GM06990 (cell line): ENCODE measurements around the gene RPL35.

Experiments
- DNase-seq: peaks from one replicate; pipeline ENCODE4 v3.0.0-alpha.2; 2011; ENCODE audit not compliant: insufficient read length; ENCODE audit errors: extremely low read depth
- H3K27me3 ChIP-seq: replicated peaks from 2 replicates; pipeline ENCODE4 v1.6.0; 2011; ENCODE audit warnings: low read length; ENCODE audit not compliant: control insufficient read depth, insufficient read depth
- H3K36me3 ChIP-seq: 2 replicates; pipeline ENCODE4 v1.5.1; 2011; ENCODE audit warnings: low read length; ENCODE audit not compliant: control insufficient read depth, insufficient read depth
- H3K4me3 ChIP-seq: replicated peaks from 2 replicates; pipeline ENCODE4 v1.5.1; 2011; ENCODE audit warnings: low read depth, mild to moderate bottlenecking, control low read depth, low read length
- TF ChIP-seq, protein P1 (sequence below): IDR thresholded peaks from 2 replicates; pipeline ENCODE4 v1.5.1; 2011; ENCODE audit warnings: low read length, control low read depth, mild to moderate bottlenecking, inconsistent platforms; ENCODE audit not compliant: insufficient read depth, poor library complexity, severe bottlenecking

Gene RPL35

DNA sequence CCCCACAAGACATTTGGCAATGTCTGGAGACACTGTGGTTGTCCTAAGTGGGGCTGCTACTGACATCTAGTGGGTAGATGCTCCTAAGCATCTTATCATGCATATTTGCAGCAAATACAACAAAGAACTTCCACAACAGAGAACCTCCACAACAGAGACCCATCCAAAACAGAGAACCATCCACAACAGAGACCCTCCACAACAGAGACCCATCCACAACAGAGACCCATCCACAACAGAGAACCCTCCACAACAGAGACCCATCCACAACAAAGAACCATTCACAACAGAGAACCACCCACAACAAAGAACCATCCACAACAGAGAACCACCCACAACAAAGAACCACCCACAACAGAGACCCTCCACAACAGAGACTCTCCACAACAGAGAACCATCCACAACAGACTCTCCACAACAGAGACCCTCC lies 33.0 kb upstream of the RPL35 start:
- H3K36me3 ChIP-seq, result peaks cover 22% of the 10 kb centered on the region

DNA sequence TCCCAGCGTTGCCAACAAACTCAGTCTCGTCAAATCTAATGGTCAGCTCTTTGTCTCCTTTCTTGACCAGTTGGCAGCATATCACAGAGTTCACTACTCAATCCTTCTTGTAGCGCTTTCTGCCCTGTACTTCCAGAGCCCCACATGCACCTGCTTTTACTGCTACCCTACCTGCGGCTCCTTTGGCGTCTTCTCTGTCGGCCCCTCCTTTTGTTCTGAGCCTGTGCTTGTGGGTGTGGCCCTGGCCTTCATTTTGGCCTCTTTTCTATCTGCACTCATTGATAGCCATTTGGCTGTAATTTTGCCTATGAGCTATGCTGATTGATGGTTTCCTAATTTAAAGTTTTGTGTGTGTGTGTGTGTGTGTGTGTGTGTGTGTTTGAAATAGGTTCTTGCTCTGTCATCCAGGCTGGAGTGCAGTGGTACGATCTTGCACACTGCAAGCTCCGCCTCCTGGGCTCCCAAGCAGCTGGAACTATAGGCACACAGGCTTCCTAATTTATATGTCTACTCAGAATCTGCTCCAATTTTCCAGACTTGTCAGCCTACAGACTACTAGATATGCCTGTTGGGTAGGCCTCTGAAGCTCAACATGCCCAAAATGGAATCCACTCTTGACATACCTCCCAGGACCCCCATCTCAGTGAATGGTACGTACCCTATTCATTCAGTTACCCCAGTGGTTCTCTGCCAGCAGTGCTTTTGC lies 32.4 kb upstream of the RPL35 start:
- Histone ChIP-seq H3K27me3 (no peaks in the 10 kb centered on the region), H3K36me3 (peaks cover 18% of the 10 kb centered on the region), H3K4me3 (no peak overlapping the region)
- DNase-seq, result no peak
- TF ChIP-seq, protein P1, sequence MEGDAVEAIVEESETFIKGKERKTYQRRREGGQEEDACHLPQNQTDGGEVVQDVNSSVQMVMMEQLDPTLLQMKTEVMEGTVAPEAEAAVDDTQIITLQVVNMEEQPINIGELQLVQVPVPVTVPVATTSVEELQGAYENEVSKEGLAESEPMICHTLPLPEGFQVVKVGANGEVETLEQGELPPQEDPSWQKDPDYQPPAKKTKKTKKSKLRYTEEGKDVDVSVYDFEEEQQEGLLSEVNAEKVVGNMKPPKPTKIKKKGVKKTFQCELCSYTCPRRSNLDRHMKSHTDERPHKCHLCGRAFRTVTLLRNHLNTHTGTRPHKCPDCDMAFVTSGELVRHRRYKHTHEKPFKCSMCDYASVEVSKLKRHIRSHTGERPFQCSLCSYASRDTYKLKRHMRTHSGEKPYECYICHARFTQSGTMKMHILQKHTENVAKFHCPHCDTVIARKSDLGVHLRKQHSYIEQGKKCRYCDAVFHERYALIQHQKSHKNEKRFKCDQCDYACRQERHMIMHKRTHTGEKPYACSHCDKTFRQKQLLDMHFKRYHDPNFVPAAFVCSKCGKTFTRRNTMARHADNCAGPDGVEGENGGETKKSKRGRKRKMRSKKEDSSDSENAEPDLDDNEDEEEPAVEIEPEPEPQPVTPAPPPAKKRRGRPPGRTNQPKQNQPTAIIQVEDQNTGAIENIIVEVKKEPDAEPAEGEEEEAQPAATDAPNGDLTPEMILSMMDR, result no peak

More for the DNA sequence above, 33.0 kb upstream of the RPL35 start:
- no peak for DNase-seq
- Histone ChIP-seq H3K4me3 (no peak overlapping the region), H3K27me3 (no peaks in the 10 kb centered on the region)
- TF ChIP-seq, protein P1, result peak; percentile 65

DNA sequence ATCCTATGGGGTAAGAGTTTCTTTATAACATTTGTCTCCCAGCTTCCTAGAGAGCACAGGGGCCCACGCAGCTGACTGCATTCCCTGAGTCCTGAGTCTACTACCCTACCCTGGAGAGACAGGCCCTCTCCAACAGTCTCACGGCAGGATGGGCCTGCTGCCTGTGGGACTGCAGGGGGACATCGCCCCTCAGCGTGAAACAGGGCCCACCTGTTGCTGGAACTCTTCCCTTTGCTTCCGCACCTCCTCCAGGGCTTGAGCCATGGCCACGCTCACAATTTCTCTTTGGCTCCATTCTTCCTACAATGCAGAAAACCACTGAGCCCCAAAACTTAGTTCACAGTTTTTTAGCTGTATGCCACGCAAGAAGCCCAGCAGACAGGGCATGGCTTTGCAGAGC lies 28.4 kb upstream of the RPL35 start:
- H3K27me3 ChIP-seq, result no peaks in the 10 kb centered on the region
- peaks cover 35% of the 10 kb centered on the region for H3K36me3 ChIP-seq
- no peak for DNase-seq
- TF ChIP-seq, protein P1, result no peak
- no peak overlapping the region for H3K4me3 ChIP-seq

DNA sequence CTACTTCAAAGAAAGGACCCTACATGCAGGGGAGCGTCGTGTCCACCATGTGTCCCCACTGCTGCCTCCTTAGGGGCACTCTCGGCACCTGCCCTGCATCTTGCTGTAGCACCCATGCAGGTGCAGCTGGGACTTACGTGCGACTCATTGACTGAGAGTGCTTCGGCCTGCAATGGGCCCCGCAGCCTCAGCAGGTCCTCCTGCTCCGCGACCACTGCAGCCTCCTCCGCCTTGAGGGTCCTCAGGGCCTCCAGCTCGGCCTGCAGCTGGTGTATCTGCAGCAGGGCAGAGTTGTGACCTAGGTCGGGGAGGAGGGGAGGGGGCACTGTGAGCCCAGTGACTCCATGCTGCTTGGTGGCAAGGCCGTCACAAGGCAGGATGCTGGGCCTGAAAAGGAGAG lies 27.2 kb upstream of the RPL35 start:
- no peak overlapping the region for H3K4me3 ChIP-seq
- DNase-seq, result no peak
- TF ChIP-seq, protein P1, result no peak
- no peaks in the 10 kb centered on the region for H3K27me3 ChIP-seq
- H3K36me3 ChIP-seq, result peaks cover 38% of the 10 kb centered on the region

DNA sequence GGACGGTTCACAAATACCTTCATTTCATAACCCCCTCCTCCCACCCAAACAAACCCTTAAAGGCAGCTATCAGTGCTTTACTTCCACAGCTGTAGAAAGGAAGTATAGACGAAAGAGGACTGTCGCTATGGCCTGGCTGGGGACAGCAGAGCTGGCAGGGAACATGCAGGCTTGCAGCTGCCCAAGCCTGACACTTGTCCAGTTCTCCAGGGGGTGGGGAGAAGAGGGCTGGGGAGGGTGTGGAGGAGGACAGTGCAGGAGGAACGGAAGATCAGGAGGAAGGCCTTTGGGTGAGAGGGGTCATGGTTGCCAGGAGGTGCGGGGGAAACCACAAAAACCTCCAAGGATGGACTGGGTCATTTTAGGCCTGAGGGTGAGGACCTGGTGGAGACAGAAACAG lies 26.1 kb upstream of the RPL35 start:
- no peak for DNase-seq
- H3K4me3 ChIP-seq, result no peak overlapping the region
- TF ChIP-seq, protein P1, result no peak
- no peaks in the 10 kb centered on the region for H3K27me3 ChIP-seq
- peaks cover 34% of the 10 kb centered on the region for H3K36me3 ChIP-seq
